Body of pancreas (tissue), 4 donors: ENCODE measurements around the gene OR13C9. TPM values are rescaled to one million over a fixed set of nuclear protein-coding genes. Genes with fewer than 3 reads are reported as not detected.

ENCODE experiments used
- ATAC-seq: fragments of 150-250 bp; one replicate; pipeline ENCODE4 v1.9.1; 2016
- DNase-seq, 4 donors: peaks; one replicate each; pipeline ENCODE4 v3.0.0-alpha.2; 2019
- H3K27ac ChIP-seq, 4 donors: fragments of 200-600 bp; sonication (generic); 1 replicate in 3 of 4; 2 replicates in 1 of 4; pipeline versions ENCODE4 v1.5.1 to v1.6.1; 2016 to 2019; ENCODE audit warnings: mild to moderate bottlenecking in 1 of 4, mixed read lengths in 1 of 4, moderate library complexity in 1 of 4
- H3K27me3 ChIP-seq, 2 donors: fragments of 200-600 bp; sonication (generic); one replicate each; pipeline ENCODE4 v1.6.0; 2016; ENCODE audit warnings: mild to moderate bottlenecking in 1 of 2
- H3K36me3 ChIP-seq, 2 donors: fragments of 200-600 bp; sonication (generic); replicated peaks in 1 of 2; 2 replicates each; pipeline ENCODE4 v1.5.1; 2016; ENCODE audit warnings: low read depth in 2 of 2; ENCODE audit not compliant: insufficient read depth in 1 of 2
- H3K4me1 ChIP-seq: fragments of 200-600 bp; sonication (generic); one replicate; pipeline ENCODE4 v1.6.0; 2016
- H3K4me3 ChIP-seq, 2 donors: fragments of 200-600 bp; sonication (generic); 1 replicate in 1 of 2; 2 replicates in 1 of 2; pipeline ENCODE4 v1.5.1; 2016 to 2019
- H3K9me3 ChIP-seq, 3 donors: fragments of 200-600 bp; sonication (generic); 1 replicate in 2 of 3; 2 replicates in 1 of 3; pipeline ENCODE4 v1.5.1; 2016
- CTCF ChIP-seq, 7 experiments: fragments of 450-650 bp in 4 of 7; fragments of 200-600 bp in 3 of 7; sonication (generic) in 3 of 7; IDR thresholded peaks; one replicate each; pipeline ENCODE4 v1.5.1; 2016 to 2019; ENCODE audit warnings: antibody characterized with exemption in 7 of 7
- POLR2A ChIP-seq, 3 donors: fragments of 450-650 bp; IDR thresholded peaks; one replicate each; pipeline ENCODE4 v1.6.1; 2016; ENCODE audit warnings: antibody characterized with exemption in 3 of 3, mild to moderate bottlenecking in 2 of 3
- WGBS, 2 donors: methylation state at CpG; one replicate each; pipeline ENCODE4 v1.1.5; 2017; 5-methylcytosine and 5-hydroxymethylcytosine counted together
- intact Hi-C: fragments of 100-400 bp; cut with DNase I; formaldehyde crosslinking; loops from one replicate; pipeline ENCODE4 v1.15.1; 2023
- total RNA-seq, 2 donors: library from RNA; depleted of rRNA; stranded (reverse); fragments of >200 nt; gene quantifications; one replicate each; pipeline ENCODE4 v1.1.0, GENCODE V29; 2016

OR13C9 gene
- total RNA-seq, 2 donors from 2014 or later = not detected

GRCh38 chr9:104577263-104577662, 40.7 kb downstream of the OR13C9 start:
- intact Hi-C loops = no loop called here
- Histone ChIP-seq H3K9me3 (no peaks in the 10 kb centered on the region), H3K4me3 (no peak overlapping the region), H3K36me3 (no peaks in the 10 kb centered on the region), H3K4me1 (no peaks in the 10 kb centered on the region), H3K27me3 (no peaks in the 10 kb centered on the region), H3K27ac (no peak overlapping the region)
- TF ChIP-seq CTCF (IDR thresholded peaks at IDR 0.05) (no peak), POLR2A (IDR thresholded peaks at IDR 0.05) (no peak)
- 61 to 75% methylated on average over 5 of the region's 5 CpGs for WGBS, 2 donors
- DNase-seq (no peak), ATAC-seq (no peak)

- Histone ChIP-seq H3K9me3 (no peaks in the 10 kb centered on the region), H3K27ac (no peak overlapping the region), H3K36me3 (no peaks in the 10 kb centered on the region), H3K4me1 (no peaks in the 10 kb centered on the region), H3K27me3 (no peaks in the 10 kb centered on the region), H3K4me3 (no peak overlapping the region)
- intact Hi-C loops = no loop called here
- TF ChIP-seq POLR2A (IDR thresholded peaks at IDR 0.05) (no peak), CTCF (IDR thresholded peaks at IDR 0.05) (no peak)
- ATAC-seq (no peak), DNase-seq (no peak)
- 50 to 63% methylated on average over 2 of the region's 2 CpGs for WGBS, 2 donors
Observed at GRCh38 chr9:104575456-104575855, 42.5 kb downstream of the OR13C9 start.

- Histone ChIP-seq H3K4me1 (no peaks in the 10 kb centered on the region), H3K27me3 (no peaks in the 10 kb centered on the region), H3K9me3 (no peaks in the 10 kb centered on the region), H3K36me3 (no peaks in the 10 kb centered on the region), H3K4me3 (no peak overlapping the region), H3K27ac (no peak overlapping the region)
- DNase-seq (no peak), ATAC-seq (no peak)
- intact Hi-C loops = no loop called here
- 38 to 50% methylated on average over 1 of the region's 1 CpG for WGBS, 2 donors
- TF ChIP-seq POLR2A (IDR thresholded peaks at IDR 0.05) (no peak), CTCF (IDR thresholded peaks at IDR 0.05) (no peak)
Observed at GRCh38 chr9:104572612-104573011, 45.4 kb downstream of the OR13C9 start.

- intact Hi-C loops = no loop called here
- Histone ChIP-seq H3K27me3 (no peaks in the 10 kb centered on the region), H3K4me3 (no peak within 1 kb of the TSS), H3K4me1 (no peaks in the 10 kb centered on the region), H3K36me3 (no peaks in the 10 kb centered on the region), H3K27ac (no peak within 1 kb of the TSS), H3K9me3 (no peaks in the 10 kb centered on the region)
- no peak for DNase-seq
- no peak for TF ChIP-seq CTCF (IDR thresholded peaks at IDR 0.05)
- no peak for TF ChIP-seq POLR2A (IDR thresholded peaks at IDR 0.05)
- 81 to 86% methylated on average over 4 of the region's 4 CpGs for WGBS, 2 donors
- ATAC-seq = no peak
Observed at GRCh38 chr9:104568868-104569267, 49.1 kb downstream of the OR13C9 start, which contains the start of gene OR13C8. TSS of gene OR13C8 (plus strand) at chr9:104569168. CDS start at chr9:104569168, 0 bp downstream.

Other genes with a start within 250 kb of the OR13C9 start
- gene OR13F1, start 113.9 kb downstream of the OR13C9 start, total RNA-seq = not detected
- gene OR13C4, start 91.0 kb downstream of the OR13C9 start, total RNA-seq = not detected
- not detected for gene OR13C3, start 81.3 kb downstream of the OR13C9 start, total RNA-seq
- gene OR13C8, start 49.0 kb downstream of the OR13C9 start, total RNA-seq = not detected
- not detected for gene OR13C5, start 18.8 kb downstream of the OR13C9 start, total RNA-seq
- not detected for gene OR13C2, start 12.6 kb downstream of the OR13C9 start, total RNA-seq
- not detected for gene OR13D1, start 76.3 kb upstream of the OR13C9 start, total RNA-seq
- 10 to 100 TPM; 12.5 to 15.2 TPM for gene NIPSNAP3A, start 129.5 kb upstream of the OR13C9 start, total RNA-seq
- 1 to 10 TPM in 1 of 2 donors, not detected in 1; 2.6 TPM for gene NIPSNAP3B, start 145.9 kb upstream of the OR13C9 start, total RNA-seq